Measurements from ENCODE around the gene RUFY3. TPM values are rescaled to one million over a fixed set of nuclear protein-coding genes. Genes with fewer than 3 reads are reported as not detected.

RUFY3 gene
- total RNA-seq, 1 experiment from 2014 or later, result 48.0 TPM

GRCh38 chr4:70841211-70841610, 119.4 kb downstream of the RUFY3 start:
- Histone ChIP-seq H4K91ac (ENCODE audit: insufficient read length, low read depth, low read length) (no peak overlapping the region), H4K5ac (ENCODE audit: insufficient read length, low read depth, low read length) (no peak overlapping the region), H4K8ac (replicated peaks; ENCODE audit: insufficient read length, low read depth, low read length) (no peak overlapping the region), H2BK120ac (ENCODE audit: low read depth, low read length, poor library complexity, severe bottlenecking) (no peak overlapping the region), H3K27me3 (ENCODE audit: insufficient read depth, low read length) (no peaks in the 10 kb centered on the region), H3K23ac (ENCODE audit: insufficient read length, low read depth, low read length) (no peak overlapping the region), H2BK20ac (ENCODE audit: low read depth, low read length, poor library complexity, severe bottlenecking) (no peak overlapping the region), H3K4me2 (ENCODE audit: insufficient read depth, insufficient read length, low read length) (no peak overlapping the region), H2BK12ac (ENCODE audit: insufficient read length, low read depth, low read length) (no peak overlapping the region), H3K9ac (ENCODE audit: extremely low read depth, insufficient read length, low read length) (no peak overlapping the region), H4K20me1 (ENCODE audit: control insufficient read depth, insufficient read depth, insufficient read length) (no peaks in the 10 kb centered on the region), H3K14ac (ENCODE audit: insufficient read depth, low read length) (no peak overlapping the region), H3K4me1 (ENCODE audit: insufficient read depth, low read length) (0 out of 2 replicates have a peak, but pooled peaks cover 3% of the 10 kb centered on the region), H2BK5ac (ENCODE audit: insufficient read length, low read length) (no peak overlapping the region), H3K79me1 (ENCODE audit: insufficient read depth, low read depth, low read length, poor library complexity, severe bottlenecking) (no peaks in the 10 kb centered on the region), H3K56ac (ENCODE audit: insufficient read length, low read depth, low read length) (no peak overlapping the region), H3K27ac (ENCODE audit: insufficient read length, low read depth, low read length) (no peak overlapping the region), H2AFZ (ENCODE audit: low read length) (no peak overlapping the region), H3K79me2 (ENCODE audit: insufficient read depth, low read length) (peaks cover 25% of the 10 kb centered on the region), H3K9me3 (ENCODE audit: control insufficient read depth, low read depth, low read length) (no peaks in the 10 kb centered on the region), H2BK15ac (ENCODE audit: low read depth, low read length) (no peak overlapping the region), H3T11ph (ENCODE audit: low read length) (no peak overlapping the region), H3K23me2 (ENCODE audit: insufficient read length, low read depth, low read length, poor library complexity, severe bottlenecking) (peaks cover 6% of the 10 kb centered on the region), H2AK5ac (ENCODE audit: insufficient read length, low read length) (no peak overlapping the region), H3K18ac (ENCODE audit: insufficient read length, low read depth, low read length) (no peak overlapping the region), H3K4ac (ENCODE audit: low read depth, low read length) (no peak overlapping the region)
- Mint-ChIP-seq H3K36me3 (ENCODE audit: insufficient read depth in 1 of 3, low read depth in 3 of 3) (peaks cover under 1 to 10% (median 5%) of the 10 kb centered on the region in 3 experiments; a peak in 6 of 7 replicates), H3K27me3 (ENCODE audit: low read depth) (no peaks in the 10 kb centered on the region; the same call in 1 of the 2 replicates), H3K4me1 (peaks cover 17 to 22% of the 10 kb centered on the region in 2 experiments), H3K4me3 (no peak overlapping the region; a peak in 1 of 5 replicates), H3K27ac (peak overlapping the region in 1 of 3 experiments; percentile 92; a peak in 2 of 7 replicates), H3K9me3 (no peaks in the 10 kb centered on the region)
- no peak for TF ChIP-seq CTCF (conservative IDR thresholded peaks at IDR 0.05)
- DNase-seq, result no peak

All from H9 (cell line).